HG03460 (cell line): ENCODE results near the gene RPL7A.
"Not testable (repeated sequence)": the region's sequence is repeated elsewhere in the genome, so short reads cannot be mapped to it uniquely, and the experiment has no call there.

Experiments used
- ATAC-seq: cut with Tn5 transposase; IDR thresholded peaks from one replicate; pipeline ENCODE4 v1.9.1; 2021; ENCODE audit not compliant: unreplicated experiment

RPL7A gene

GRCh38 chr9:133327834-133328484 is 20.1 kb upstream of the RPL7A start:
- ATAC-seq = no peak

GRCh38 chr9:133329306-133330156 is 18.5 kb upstream of the RPL7A start:
- ATAC-seq = not testable (repeated sequence)

GRCh38 chr9:133331221-133331620 is 16.8 kb upstream of the RPL7A start:
- ATAC-seq = no peak

- no peak for ATAC-seq
Measured at GRCh38 chr9:133331641-133332380, 16.2 kb upstream of the RPL7A start.

- no peak for ATAC-seq
Measured at GRCh38 chr9:133332381-133332730, 15.7 kb upstream of the RPL7A start.

GRCh38 chr9:133333011-133333410 is 15.0 kb upstream of the RPL7A start:
- ATAC-seq = no peak

GRCh38 chr9:133333566-133333965 is 14.5 kb upstream of the RPL7A start:
- ATAC-seq = no peak

GRCh38 chr9:133334161-133334560 is 13.9 kb upstream of the RPL7A start:
- no peak for ATAC-seq

GRCh38 chr9:133334888-133335287 is 13.1 kb upstream of the RPL7A start:
- not testable (repeated sequence) for ATAC-seq

- peak; percentile 86 for ATAC-seq
Measured at GRCh38 chr9:133335924-133336811, 11.8 kb upstream of the RPL7A start, which contains the start of gene SURF6. Gene SURF6, minus strand, starts transcription at chr9:133336188. Its CDS starts 56 bp downstream, at chr9:133336132.

- ATAC-seq = no peak
Measured at GRCh38 chr9:133339641-133340040, 8.4 kb upstream of the RPL7A start.

- no peak for ATAC-seq
Measured at GRCh38 chr9:133340256-133340655, 7.8 kb upstream of the RPL7A start.

- ATAC-seq = no peak
Measured at GRCh38 chr9:133340916-133341315, 7.1 kb upstream of the RPL7A start.

GRCh38 chr9:133341369-133342068 is 6.5 kb upstream of the RPL7A start:
- ATAC-seq = no peak

GRCh38 chr9:133342069-133342406 is 6.0 kb upstream of the RPL7A start:
- ATAC-seq = no peak

GRCh38 chr9:133342570-133342969 is 5.4 kb upstream of the RPL7A start:
- ATAC-seq = no peak

- no peak for ATAC-seq
Measured at GRCh38 chr9:133344071-133344470, 3.9 kb upstream of the RPL7A start.

GRCh38 chr9:133344979-133345378 is 3.0 kb upstream of the RPL7A start:
- ATAC-seq = no peak

GRCh38 chr9:133345596-133345995 is 2.4 kb upstream of the RPL7A start:
- ATAC-seq = no peak
